AG10803 (cell line): Measurements from ENCODE around the gene ACE.

ENCODE experiments used
- DNase-seq: peaks from one replicate; pipeline ENCODE4 v3.0.0; 2010; ENCODE audit warnings: low read depth
- H3K4me3 ChIP-seq: 2 replicates; pipeline ENCODE4 v1.5.1; 2011; ENCODE audit warnings: mild to moderate bottlenecking, low read length, control low read depth
- TF ChIP-seq, protein P1 (sequence below): conservative IDR thresholded peaks from 2 replicates; pipeline ENCODE4 v1.5.1; 2011; ENCODE audit warnings: mild to moderate bottlenecking, low read length, control low read depth, inconsistent platforms

The ACE gene

DNA sequence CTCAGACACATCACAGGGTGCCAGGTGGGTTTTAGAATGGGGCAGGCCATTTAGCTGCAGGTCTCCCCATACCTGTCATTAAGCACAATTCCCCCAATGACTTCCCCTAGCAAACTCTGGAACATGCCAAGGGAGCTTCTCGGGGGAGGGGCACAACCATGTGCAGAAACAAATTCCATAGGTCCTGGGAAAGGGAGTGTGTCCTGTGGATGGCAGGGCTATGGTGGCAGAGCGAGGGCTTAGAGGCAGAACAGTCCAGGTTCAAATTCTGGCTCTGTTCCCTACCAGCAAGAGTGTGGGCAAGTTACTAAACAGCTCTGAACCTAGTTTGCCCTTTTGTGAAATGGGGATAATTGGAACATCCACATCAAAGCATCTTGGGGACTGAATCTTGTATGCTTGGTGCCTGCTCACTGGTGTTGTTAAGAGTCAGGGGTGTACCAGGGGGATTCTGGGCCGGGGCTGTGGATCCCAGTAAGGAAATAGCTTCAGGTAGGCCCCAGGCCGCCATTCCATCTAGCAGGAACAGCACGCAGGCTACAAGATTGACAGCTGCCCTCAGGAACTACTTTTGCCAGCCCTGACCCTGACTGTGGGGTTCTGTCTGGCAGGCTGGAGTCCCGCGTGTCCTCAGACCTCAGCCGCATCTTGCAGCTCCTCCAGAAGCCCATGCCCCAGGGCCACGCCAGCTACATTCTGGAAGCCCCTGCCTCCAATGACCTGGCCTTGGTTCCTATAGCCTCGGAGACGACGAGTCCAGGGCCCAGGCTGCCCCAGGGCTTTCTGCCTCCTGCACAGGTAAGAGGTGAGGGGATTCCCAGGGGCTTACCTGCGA lies 67.8 kb downstream of the ACE start:
- no peak overlapping the region for H3K4me3 ChIP-seq
- no peak for DNase-seq
- TF ChIP-seq, protein P1, sequence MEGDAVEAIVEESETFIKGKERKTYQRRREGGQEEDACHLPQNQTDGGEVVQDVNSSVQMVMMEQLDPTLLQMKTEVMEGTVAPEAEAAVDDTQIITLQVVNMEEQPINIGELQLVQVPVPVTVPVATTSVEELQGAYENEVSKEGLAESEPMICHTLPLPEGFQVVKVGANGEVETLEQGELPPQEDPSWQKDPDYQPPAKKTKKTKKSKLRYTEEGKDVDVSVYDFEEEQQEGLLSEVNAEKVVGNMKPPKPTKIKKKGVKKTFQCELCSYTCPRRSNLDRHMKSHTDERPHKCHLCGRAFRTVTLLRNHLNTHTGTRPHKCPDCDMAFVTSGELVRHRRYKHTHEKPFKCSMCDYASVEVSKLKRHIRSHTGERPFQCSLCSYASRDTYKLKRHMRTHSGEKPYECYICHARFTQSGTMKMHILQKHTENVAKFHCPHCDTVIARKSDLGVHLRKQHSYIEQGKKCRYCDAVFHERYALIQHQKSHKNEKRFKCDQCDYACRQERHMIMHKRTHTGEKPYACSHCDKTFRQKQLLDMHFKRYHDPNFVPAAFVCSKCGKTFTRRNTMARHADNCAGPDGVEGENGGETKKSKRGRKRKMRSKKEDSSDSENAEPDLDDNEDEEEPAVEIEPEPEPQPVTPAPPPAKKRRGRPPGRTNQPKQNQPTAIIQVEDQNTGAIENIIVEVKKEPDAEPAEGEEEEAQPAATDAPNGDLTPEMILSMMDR = no peak

DNA sequence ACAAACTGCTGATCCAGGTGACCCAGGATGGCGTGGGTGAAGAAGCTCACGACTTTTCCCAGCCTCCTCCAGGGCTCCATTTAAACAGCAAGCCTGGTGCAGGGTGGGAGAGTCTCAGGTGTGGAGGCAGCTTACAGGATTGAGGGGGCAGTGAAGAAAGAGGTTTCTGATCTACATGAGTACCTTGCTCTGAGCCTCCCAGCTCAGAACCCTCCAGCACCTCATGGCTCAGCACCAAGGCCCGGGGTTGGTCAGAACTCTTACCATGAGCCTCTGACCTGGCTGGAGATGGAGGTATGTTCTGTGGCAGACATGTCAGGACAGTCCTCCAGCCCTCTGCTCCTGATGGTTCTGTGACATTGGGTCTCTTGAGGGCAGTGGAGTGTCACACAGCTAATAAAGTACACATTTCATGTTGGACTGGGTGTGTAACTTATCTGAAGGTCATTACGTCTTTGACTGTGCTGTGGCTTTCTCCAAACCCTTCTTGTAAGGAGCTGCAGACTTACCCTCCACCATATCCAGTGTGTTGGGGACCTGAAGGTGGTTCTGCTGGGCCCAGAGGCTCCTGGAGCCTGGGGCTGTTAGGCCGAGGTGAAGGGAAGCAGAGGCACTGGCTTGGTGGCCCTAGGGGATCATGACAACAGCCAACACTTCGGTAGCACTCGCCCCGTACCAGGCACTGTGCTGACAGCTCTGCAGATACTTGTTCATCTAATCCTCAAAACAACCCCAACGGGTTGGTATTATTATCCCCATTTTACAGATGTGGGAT lies 69.6 kb downstream of the ACE start:
- no peak overlapping the region for H3K4me3 ChIP-seq
- no peak for DNase-seq
- TF ChIP-seq, protein P1 = no peak

DNA sequence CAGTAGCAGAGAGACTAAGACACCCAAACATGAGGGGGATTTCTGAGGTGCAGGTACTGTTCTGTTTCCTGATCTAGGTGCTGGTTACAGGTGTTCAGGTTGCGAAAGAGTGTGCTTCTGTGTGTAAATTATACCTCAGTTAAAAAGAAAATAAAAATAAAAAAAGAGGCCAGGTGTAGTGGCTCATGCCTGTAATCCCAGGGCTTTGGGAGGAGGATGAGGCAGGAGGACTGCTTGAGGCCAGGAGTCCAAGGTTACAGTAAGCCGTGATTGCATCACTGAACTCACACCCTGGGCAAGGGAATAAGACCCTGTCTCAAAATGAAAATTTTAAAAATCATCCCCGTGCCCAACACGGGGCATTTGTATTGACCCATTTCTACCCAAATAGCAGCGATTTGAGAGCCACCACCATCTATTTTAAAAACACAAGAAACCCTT lies 70.2 kb downstream of the ACE start:
- H3K4me3 ChIP-seq = no peak overlapping the region
- TF ChIP-seq, protein P1 = no peak
- no peak for DNase-seq
